Measurements from ENCODE around the gene RCOR2.
"Not testable (repeated sequence)": the region's sequence is repeated elsewhere in the genome, so short reads cannot be mapped to it uniquely, and the experiment has no call there.

The RCOR2 gene

DNA sequence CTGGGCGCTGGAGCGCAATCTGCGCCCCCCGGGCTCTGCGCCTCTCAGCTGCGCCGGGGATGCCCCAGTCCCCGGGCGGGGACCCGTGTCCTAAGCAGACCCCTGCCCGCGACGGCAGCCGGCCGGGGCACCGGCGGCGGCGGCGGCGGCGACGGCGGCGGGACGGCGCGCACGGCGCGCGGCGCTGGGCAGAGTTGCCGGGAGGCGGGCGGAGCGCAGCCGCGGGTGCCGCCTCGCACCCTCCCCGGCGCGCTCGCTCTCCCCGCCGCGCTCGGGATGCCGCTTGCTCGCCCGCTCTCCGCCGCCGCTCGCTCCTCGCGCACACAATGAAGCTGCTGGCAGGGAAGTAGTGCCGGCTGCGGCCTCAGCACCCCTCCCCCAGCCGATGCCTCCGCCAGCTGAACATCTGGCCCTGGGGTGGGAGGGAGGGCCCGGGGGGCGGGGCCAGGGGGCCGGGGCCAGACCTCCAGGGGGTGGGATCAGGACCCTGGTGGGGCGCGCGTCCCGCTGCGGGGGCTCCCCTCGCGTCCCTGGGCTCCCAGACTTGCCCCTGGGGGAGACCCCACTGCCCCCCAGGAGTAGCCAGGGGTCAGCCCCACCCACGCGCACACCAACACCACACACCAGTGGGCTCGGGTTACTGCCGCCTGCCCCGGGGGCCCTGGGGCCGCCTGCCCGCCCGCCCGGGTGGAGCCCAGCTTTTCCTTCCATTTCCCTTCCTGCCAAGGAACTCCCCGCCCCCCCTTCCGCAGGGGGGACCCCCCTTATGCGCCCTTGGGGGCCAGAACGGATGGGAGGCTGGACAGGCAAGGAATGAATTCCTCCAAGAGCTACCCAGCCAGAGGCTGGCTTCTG lies at the start of gene RCOR2:
Gene RCOR2 (minus strand): TSS at position 328 of the 855 bp plus-strand sequence. CDS start 708 bp downstream, outside the sequence.
- DNase-seq = no peak

DNA sequence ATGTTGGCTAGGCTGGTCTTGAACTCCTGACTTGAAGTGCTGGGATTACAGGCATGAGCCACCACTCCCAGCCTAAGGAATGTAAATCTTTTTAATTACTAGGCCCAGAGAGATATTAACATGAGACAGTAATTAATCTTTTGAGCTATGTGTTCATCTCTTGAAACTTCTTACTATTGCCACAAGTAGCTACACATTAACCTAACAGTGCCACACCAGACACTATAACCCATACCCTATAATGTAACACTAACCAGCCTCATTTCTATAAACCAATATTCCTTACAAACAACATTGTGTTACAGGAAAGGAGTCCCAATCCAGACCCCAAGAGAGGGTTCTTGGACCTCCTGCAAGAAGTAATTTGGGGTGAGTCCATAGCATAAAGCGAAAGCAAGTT lies 49.5 kb upstream of the RCOR2 start:
- DNase-seq = no peak

DNA sequence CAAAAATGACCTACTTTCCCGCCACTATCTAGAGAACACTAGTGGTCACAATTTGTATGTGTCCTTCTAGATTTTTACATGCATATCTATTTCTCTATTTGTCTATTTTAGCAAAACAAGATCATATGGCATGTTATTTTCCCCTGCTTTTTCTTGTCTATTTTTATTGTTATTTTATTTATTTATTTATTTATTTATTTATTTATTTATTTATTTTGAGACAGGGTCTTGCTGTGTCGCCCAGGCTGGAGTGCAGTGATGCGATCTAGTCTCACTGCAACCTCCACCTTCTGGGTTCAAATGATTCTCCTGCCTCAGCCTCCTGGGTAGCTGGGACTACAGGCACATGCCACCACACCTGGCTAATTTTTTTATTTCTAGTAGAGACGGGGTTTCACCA lies 46.9 kb upstream of the RCOR2 start:
- not testable (repeated sequence) for DNase-seq

DNA sequence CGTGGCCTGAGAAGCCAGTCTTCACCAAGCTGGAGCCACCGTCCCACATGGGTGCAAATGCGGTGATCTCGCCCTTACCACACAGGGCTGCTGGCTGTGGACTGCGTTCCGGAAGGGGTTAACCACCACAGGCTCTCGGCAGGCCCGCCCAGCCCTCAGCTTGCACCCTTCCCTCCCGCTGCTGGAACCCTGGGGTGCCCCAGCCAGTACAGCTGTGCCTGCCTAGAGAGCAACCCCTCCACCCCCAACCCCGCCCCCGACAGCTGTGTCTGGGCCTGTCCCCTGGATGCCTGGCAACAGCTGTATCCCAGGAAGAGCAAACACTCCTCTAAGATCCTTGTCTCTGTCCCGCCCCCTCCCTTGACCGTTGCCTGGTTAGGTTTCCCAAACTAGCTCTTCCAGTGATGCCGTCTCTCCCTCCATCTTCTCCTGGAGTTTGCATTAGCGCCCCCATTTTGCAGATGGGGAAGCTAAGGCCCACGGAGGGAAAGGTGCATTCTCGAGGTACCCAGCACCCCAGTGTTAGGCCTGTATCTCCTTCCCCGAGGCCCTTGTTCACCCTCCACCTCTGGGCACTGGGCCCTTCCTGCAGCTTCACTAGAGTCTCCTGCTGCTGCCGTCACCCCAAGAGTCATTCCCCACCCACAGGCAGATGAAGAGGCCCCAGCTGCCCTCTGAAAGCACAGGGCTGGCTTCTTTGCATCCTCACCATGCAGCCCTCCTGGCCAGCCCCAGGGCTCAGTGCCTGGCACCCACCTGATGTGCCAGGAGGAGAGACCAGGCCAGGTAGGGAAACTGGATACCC lies 44.8 kb upstream of the RCOR2 start:
- DNase-seq = no peak

DNA sequence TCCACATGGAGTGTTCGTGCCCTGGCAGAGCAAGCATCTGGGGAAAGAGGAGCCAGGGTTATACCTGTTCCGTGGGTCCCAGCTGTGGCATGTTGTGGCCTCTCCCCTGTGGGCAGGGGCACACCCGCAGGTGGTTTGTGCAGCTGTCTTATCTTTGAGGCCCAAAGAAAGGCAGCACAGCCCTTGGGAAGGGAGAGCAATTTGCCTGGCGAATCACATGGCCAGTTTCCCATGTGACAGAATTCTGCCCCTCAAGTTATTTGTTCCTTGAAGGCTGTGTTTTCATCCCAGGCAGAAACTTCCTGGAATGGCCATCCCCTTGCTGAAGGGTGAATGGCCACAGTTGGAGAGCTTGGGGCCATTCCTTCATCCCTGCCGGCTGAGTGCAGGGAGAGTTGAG lies 41.0 kb upstream of the RCOR2 start:
- DNase-seq = no peak

DNA sequence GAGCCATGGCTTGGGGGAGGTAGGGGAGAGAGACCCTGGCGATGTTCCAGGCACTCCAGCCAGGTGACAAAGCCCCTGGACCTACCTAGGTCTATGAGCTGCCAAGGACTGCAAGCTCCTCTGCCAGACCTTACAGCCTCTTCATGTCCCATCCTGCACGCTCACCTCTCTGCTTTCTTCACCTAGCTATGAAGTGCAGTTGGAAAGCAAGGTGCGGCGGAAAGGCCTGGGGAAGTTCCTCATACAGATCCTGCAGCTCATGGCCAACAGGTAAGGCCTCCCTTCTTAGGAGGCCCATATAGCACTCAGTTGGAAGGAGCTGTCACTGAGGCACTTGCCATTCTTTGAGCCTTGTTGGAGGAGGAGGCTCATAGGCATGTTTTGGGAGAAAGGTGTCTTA lies 35.6 kb upstream of the RCOR2 start:
- no peak for DNase-seq

DNA sequence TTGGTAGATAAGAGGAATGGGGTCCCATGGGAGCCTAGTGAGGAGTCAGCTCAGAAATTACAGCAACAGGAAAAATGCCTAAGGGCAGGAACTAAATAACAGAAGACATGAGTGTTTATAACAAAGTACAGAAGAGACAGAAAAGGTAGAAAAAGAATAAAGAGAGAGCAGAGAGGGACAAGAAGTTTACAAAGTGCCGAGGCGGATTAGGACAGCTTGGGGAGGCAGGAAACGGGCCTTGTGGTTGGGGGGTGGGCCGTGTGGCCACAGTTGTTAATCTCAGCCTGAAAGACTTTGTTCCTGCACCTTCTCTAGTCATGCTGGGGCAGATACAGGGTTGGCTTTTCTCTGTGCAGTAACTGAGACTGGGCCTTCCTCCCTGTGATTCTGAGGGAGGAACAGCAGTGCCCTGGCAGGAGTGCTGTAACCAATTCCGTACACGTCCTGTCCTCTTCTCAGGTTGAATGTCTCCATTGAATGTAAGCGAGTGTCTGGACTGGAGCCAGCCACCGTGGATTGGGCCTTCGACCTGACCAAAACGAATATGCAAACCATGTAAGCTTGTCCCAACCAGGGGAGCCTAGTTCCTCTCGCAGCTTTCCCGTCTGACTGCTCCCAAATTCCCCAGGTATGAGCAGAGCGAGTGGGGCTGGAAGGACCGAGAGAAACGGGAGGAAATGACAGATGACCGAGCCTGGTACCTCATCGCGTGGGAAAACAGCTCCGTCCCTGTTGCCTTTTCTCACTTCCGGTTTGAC lies 35.0 kb upstream of the RCOR2 start:
- no peak for DNase-seq

DNA sequence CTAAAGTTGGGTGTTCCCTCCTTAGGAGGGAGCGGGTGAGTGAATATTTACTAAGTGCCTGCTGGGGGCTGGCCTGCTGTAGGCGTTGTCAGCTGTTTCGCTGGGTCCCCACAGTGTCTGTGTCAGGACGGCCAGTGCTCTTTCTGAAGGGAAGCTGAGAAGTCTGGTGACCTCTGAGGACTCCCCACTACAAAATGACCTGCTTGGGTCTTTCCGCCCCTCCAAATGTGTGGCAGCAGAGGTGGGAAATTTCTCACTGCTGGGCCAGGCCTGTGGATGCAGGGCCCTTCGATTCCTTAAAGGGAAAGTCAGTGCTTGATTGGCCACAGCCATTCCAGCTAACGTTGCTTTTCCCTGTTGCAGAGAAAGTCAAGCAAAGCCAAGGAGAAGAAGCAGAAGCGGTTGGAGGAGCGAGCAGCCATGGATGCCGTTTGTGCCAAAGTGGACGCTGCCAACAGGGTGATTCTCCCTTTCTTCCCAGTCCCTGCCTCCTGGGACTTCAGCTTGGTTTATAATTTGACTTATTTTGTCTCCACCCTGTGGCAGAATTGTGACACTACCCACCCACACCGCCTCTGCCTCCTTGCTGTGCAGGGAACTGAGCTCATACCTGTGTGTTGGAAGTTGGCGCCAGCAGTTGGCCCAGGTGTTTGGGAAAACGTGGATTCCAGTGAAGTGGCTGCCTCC lies 28.7 kb upstream of the RCOR2 start:
- peak; percentile 80 for DNase-seq

DNA sequence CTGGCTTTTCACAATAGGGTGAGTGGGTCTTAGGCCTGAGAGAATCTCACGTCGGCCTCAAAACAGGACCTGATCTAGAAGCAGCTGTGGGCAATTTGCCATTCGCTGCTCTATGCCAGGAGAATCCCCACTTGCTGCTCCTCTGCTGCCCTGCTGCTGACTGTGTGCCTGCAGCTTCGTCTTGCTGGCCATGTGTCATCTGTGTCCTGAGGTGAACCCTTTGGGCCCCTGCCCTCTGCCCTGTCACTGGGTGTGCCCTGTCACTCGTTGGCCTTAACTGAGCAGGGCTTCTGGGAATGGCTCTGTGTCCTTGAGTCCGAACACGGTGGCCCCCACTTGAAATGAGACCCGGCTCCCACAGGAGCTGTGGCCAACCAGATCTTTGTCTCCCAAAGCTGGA lies 28.0 kb upstream of the RCOR2 start:
- no peak for DNase-seq

DNA sequence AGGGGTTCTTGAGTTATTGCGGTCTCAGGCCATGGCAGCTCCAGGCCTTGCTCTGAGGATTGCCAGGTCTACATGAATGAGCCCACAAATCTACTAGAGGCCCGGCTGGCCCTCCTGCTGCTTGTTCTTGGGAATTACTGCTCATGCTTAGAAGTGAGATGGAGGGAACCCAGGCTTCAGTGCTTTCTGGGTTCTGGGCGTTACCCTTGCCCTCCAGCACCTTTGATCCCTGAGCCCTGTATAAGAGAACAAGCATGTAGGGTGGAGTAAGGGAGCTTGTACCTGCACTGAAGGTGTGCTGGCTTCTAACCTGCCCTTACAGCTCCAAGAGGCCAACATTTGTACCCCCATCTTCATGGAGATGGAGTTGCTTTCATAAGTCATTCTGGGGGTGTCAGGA lies 25.8 kb upstream of the RCOR2 start:
- no peak for DNase-seq

DNA sequence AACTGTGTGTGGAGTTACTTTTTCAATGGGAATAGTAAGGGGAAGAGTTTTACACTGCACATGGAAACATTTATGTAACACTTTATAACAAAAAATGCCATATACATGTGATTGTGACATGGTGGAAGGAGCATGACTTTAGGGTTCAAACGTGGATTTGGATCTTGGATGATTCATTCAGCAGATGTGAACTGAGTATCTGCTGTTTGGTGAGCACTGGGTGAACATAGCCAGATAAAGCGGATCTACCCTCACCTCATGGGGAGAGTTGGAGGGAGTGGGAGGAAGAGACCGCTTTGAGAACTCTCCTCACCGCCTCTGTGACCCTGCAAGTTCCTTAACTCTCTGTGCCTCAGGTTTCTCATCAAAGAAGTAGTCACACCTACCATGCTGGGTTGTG lies 24.9 kb upstream of the RCOR2 start:
- no peak for DNase-seq

DNA sequence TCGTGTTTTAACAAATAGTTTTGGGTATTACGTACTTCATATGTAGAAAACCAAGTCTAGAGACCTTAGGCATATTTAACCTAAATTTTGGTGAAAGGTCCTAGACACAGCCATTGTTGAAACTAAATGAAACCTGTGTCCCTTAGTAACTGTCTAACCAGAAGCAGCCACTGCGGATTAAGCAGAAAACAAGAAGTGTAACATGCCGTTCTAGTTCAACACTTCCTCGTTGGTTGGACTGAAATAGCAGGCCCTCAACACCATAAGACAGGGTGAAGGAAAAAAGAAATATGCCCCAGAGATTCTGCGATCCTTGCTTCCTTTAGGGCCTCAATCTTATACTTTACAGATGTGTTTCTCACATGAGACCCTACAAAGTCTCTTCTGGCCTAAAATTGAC lies 23.8 kb upstream of the RCOR2 start:
- DNase-seq = no peak

DNA sequence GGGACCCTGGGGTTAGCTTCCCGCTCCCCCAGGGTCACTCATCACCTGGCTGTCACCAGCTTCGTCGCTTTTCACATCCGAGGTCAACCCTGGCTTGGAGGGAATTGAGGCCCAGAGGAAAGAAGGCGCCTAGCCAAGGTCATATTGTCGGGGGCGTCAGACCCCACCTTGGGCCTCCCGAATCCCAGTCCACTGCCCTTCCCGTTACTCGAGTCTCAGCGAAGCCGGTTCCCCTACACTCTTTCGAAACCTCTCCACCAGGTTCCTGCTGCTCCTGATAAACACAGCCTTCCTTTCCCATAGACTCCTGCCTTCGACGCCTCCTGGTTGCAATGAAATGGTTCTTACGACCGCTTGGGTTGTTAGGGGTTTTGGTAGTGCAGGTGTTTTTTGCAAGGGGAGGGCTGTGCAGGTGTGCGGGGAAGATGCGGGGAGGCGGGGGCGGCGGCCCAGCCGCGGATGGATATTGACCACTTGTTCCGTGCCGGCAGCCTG lies 22.5 kb upstream of the RCOR2 start:
- peak; percentile 35 for DNase-seq

DNA sequence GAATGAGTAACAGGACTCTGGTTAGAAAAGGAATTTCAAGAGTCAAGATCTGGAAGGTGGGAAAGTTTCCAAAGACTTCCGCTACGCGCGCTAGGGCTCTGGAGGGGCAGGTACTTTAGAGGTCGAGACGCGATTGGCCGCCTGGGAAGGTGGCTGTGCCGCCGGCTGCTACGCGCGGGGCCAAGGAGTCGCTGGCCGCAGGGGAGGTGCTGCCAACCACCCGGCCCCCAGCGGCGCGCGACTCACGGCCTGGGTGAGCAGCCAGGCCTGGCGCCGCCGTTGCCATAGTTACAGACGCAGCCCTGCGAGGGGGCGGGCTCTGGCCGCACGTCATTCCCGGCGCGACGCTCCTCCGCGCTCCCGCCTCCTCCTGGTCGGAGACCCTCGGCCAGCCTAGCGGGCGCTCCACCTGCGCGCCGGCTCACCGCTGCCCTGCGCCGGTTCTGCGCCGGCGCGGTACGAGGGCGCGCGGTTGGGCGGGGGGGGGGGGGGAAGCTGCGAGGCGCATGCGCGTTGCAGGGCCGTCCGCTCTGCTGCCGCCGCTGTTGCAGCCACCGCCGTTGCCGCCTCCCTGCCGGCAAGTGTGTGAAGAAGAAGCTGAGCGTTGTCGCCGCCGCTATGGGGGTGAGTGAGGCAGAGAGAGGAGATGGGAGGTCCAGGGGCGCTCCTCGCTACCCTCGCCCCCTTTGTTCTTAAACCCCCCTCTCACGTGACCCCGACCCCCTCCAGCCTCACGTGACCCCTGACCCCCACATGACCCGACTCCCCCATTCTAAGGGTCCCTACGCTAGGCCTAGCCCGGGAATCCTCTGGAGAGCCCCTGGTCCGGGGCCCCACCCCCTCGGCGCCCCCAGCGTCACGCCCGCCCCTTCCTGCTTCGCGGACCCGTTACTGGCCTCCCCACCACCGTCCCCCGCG lies 21.8 kb upstream of the RCOR2 start, which contains the start of gene NAA40:
Gene NAA40 (plus strand): TSS at position 524 of the 918 bp plus-strand sequence. CDS start 95 bp downstream, at position 619.
- DNase-seq = peak; percentile 99

DNA sequence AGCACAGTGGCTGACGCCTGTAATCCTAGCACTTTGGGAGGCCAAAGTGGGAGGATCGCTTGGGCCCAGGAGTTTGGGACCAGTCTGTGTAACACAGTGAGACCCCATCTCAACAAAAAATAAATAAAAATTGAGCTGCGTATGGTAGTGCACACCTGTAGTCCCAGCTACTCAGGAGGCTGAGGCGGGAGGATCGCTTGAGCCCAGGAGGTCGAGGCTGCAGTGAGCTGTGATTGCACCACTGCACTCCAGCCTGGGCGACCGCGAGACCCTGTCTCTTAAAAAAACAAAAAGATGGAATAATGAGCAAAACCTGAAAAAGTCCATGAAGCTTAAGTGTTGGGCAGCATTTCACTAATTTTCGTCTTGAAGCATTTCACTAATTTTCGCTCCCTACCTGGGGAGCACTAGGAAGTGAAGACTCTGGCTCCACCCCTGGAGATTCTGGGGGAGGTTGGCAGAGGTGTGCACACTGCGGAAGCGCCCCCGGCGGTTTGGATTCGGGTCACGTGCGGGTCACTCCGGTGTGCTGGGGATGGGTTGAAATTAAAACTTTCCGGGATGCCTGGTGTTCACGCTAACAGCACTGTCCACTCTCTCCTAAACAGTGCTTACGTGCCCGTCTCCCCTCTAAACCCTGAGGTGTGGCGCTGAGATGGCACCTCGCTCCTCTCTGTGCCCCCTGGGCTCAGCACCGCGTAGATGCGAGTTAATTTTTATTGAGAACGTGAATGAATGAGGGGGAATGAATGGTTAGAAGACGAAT lies 20.9 kb upstream of the RCOR2 start:
- no peak for DNase-seq

DNA sequence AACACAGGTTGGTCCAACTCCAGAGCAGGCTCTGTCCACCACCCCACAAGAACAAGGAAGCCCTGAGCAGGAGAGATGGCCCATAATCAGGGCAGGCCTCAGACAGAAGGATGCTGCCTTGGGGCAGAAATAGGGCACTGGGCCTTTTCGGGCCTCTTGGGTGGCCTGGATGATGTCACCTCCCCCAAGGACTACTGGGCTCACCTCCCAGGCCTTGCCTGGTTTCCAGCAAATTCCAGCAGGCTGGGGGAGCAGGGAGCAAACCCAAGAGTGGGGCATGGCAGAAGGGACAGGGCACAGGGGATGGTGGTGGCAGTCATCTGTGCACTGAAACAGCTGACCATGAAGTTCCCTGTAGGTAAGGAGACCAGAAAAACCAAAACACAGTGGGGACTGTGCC lies 16.5 kb upstream of the RCOR2 start:
- no peak for DNase-seq

DNA sequence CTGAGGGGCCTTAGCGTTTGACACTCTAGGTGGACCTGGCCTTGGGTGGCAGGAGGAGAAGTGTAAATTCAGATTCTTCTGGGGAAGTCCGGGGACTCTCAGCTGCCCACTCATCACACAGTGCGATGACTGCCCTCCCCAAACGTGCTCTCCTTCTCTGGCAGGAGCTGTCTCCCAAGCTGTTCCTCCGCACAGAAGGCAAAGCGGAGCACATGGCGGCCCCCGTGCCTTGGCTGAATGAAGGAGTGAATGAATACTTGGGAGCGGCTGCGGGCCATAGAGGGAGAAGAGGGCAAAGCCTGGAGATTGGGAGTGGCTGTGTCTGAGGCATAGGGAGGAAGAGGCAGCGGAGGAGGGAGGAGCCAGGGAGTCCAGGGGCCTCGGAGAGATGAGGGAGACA lies 14.9 kb upstream of the RCOR2 start:
- no peak for DNase-seq

DNA sequence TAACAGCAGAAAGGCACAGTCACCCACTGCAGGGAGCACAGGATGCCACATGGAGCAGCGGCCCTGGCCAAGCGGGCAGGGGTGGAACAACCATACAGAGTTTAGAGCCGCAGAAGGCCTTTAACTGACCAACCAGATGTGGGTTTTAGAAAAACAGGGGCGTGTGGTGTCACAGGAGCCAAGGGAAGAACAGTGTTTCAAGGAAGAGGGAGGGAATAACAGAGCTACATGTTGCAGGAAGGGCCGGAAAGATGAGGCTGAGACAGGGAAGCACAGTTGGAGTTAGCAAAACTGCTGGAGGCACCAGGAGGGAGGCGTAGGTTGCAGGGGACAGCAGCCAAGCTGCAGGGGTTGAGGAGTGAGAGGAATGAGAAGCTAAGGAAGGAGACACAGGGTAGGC lies 14.1 kb upstream of the RCOR2 start:
- DNase-seq = no peak

DNA sequence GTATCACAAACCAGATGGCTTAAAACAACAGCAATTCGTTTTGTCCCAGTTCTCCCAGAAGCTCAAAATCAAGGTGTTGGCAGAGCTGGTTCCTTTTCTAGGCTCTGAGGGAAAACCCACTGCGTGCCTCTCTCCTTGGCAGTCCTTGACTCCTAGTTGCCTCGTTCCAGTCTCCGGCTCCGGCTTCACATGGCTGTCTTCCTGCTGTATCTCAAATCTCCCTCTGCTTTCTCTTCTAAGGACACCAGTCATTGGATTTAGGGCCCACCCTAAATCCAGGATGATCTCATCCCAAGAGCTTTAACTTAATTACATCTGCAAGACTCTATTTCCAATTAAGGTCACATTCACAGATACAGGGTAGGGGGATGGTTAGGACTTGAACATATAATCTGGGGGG lies 12.7 kb upstream of the RCOR2 start:
- DNase-seq = no peak

DNA sequence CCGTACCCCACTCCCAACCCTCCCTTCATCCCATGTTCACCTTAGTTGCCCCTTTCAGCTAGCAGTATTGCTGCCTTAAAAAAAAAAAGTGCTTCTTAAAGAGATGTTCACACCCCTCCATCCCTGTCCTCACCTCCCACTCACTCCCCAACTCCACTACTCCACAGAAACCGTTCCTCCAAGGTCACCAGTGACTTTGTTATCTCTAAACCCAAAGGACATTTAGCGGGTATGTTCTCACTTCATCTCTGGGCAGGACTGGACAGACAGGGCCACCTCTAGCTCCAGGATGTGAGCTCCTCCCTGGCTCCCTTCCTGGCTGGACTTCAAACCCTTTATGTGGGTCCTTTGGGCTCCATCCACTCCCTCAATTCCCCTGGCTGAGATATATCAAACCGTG lies 6.4 kb upstream of the RCOR2 start:
- DNase-seq = no peak
